Stimulated activated CD4-positive, alpha-beta T cell treated with anti-CD3 and anti-CD28 coated beads, Interleukin-15, amount 100 ng/mL, for 1 hour (primary cell): ENCODE data around the gene CYP2D6.
"Not testable (repeated sequence)": the region's sequence is repeated elsewhere in the genome, so short reads cannot be mapped to it uniquely, and the experiment has no call there.

Source experiments
- DNase-seq, 2 donors: peaks; one replicate each; pipeline ENCODE4 v3.0.0-alpha.2; 2020; ENCODE audit warnings: low read depth in 1 of 2, low spot score in 1 of 2

CYP2D6 gene

GRCh38 chr22:42134100-42135020, 3.8 kb upstream of the CYP2D6 start:
- DNase-seq, result no peak

- no peak for DNase-seq
These were observed 1.8 kb upstream of the CYP2D6 start for GRCh38 chr22:42132457-42132856.

- DNase-seq, result no peak
These were observed 952 bp upstream of the CYP2D6 start for GRCh38 chr22:42131562-42131961.

GRCh38 chr22:42130182-42130581, 428 bp downstream of the CYP2D6 start:
- DNase-seq, result not testable (repeated sequence)

- DNase-seq, result not testable (repeated sequence)
These were observed 1.6 kb downstream of the CYP2D6 start for GRCh38 chr22:42128776-42129694.

GRCh38 chr22:42128007-42128406, 2.6 kb downstream of the CYP2D6 start:
- not testable (repeated sequence) for DNase-seq

- DNase-seq, result no peak
These were observed 3.0 kb downstream of the CYP2D6 start for GRCh38 chr22:42127606-42128005.

GRCh38 chr22:42123529-42123928, 7.1 kb downstream of the CYP2D6 start:
- DNase-seq, result not testable (repeated sequence)

- DNase-seq, result not testable (repeated sequence)
These were observed 10.2 kb downstream of the CYP2D6 start for GRCh38 chr22:42120231-42121021.

GRCh38 chr22:42116848-42117424, 13.7 kb downstream of the CYP2D6 start:
- no peak for DNase-seq

GRCh38 chr22:42115420-42115830, 15.2 kb downstream of the CYP2D6 start:
- not testable (repeated sequence) for DNase-seq

- DNase-seq, result no peak
These were observed 15.9 kb downstream of the CYP2D6 start for GRCh38 chr22:42114721-42115120.

GRCh38 chr22:42112793-42113192, 17.8 kb downstream of the CYP2D6 start:
- DNase-seq, result not testable (repeated sequence)

- no peak for DNase-seq
These were observed 18.8 kb downstream of the CYP2D6 start for GRCh38 chr22:42111798-42112197.

GRCh38 chr22:42108848-42109247, 21.8 kb downstream of the CYP2D6 start:
- DNase-seq, result no peak

GRCh38 chr22:42104332-42104860, 26.2 kb downstream of the CYP2D6 start:
- not testable (repeated sequence) for DNase-seq

GRCh38 chr22:42101199-42101598, 29.4 kb downstream of the CYP2D6 start:
- DNase-seq, result no peak

GRCh38 chr22:42091455-42091782, 39.2 kb downstream of the CYP2D6 start:
- no peak for DNase-seq

GRCh38 chr22:42090596-42091454, 39.8 kb downstream of the CYP2D6 start, which contains the start of gene NDUFA6:
Gene NDUFA6 (minus strand): TSS chr22:42090772. CDS start chr22:42090744, 28 bp downstream.
- peak; percentile 94 to 97 for DNase-seq
